CD4-positive, alpha-beta T cell treated with Interleukin-17A for 4 hours (primary cell): ENCODE measurements around the gene ALDH1L2.
A peak's percentile ranks its signal among the peaks of the same experiment; 100 is the strongest.
"Not testable (repeated sequence)": the region's sequence is repeated elsewhere in the genome, so short reads cannot be mapped to it uniquely, and the experiment has no call there.

ENCODE experiments used
- DNase-seq: peaks from one replicate; pipeline ENCODE4 v3.0.0-alpha.2; 2020; ENCODE audit warnings: mixed read lengths

Gene ALDH1L2

DNA sequence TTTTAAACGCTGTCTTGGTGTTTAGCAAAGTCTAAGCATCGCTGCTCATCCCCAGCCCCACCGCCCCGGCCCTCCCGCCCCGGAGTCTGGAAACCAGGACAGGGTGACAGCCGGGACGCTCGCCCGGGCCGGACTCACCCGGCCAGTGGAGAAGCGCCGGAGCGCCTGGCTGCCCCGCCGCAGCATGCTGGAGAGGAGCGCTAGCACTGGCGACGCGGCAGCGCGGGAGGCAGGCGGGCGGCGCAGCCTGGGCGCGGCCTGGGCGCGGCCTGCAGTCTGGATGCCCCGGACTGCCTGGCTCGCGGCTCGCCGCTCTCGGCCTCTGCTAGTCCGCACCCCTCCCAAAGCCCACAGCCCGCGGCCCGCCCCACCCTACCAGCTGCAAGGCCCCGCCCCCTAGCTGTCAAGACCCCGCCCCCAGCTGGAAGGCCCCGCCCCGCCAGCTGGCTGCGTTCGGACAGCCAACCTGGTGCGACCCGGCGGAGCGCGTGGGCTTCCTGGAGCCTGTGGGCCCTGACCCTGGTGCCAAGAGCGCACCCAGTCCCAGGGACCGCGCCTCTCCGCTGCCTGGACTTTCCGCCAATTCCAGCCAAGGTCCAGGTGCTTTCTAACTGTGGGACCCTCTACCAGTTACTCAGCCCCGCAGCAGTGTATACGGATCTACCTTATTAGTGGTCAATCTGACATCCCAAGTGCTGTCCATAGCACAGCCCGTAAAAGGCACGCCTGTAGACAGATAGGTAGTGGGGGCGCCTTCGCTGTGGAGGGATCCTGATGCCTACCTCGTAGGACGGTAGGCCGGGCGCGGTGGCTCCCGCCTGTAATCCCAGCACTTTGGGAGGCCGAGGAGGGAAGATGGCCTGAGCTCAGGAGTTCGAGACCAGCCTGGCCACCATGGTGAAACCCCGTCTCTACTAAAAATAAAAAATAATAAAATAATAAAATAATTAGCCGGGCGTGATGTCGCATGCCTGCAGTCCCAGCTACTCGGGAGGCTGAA, at the start of gene ALDH1L2:
Gene ALDH1L2 (minus strand): TSS at position 208 of the 1,000 bp plus-strand sequence. CDS start 22 bp downstream, at position 186.
- DNase-seq = peak; percentile 52

DNA sequence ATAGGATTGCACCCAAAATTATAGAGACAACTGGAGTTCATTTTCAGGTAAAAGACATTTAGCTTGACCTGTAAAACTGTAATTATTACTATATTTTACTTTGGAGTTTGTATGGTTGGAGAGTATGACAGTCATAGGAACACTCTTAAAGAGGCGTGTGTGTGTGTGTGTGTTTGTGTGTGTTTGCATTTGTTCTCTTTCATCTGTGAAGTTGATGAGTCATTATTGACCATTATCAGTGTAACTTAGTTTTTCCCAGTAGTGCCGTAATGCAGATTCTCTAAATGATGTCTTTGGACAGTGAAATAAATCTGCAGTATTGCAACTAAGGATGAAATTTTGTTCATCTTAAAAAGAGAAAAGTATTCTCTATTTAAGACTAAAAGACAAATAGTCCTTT, 36.3 kb upstream of the ALDH1L2 start:
- DNase-seq = no peak

DNA sequence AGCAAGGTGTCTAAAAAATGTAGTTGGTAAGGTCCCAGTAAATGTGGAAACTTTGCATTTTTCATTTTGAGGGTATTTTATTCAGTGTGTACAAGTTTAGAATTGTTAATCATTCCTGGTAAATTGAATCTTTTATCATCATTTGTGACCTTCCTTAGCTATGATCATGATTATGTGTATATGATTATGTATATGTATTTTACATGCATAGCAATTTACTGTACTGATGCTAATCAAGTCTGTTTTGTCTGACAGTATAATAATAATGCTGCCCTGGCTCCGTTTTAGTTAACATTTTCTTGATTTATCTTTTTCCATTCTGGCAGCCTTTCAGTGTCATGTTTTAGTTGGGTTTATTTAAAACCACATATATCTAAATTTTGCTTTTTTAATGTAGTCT, 32.7 kb upstream of the ALDH1L2 start:
- DNase-seq = no peak

DNA sequence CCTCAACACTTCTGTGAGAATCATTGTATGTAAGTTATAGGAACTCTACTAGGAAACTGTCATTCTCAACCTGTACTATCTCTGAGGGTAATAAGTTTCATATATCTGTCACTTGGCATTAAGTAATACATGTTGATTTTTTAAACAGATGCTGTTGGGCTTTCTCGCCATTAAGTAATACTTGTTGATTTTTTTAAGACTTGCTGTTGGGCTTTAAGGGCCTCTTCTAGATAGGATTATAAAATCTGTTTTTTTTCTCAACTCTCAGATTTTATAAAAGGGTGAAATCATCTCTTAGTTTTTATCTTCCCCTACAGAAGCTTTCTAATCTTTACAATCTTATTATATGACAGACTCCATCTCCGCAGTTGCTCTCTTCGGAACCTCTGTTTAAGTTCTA, 28.8 kb upstream of the ALDH1L2 start:
- DNase-seq = no peak

DNA sequence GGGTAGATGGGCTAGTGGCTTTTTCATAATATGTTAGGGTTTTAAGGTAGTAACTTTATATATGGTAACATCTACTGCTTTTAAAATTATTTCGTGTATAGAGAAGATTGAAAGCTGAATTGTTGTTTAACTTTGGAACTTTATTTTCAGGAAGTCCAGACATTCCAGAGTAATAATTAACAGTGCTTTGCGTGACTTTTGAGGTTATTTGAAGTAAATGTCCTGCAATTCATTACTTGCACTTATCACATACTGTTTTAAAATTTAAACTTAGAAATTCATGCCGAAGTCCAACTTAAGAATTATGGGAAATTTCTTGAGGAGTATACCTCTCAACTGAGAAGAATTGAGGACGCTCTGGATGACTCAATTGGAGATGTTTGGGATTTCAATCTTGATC, 26.6 kb upstream of the ALDH1L2 start:
- DNase-seq = no peak

DNA sequence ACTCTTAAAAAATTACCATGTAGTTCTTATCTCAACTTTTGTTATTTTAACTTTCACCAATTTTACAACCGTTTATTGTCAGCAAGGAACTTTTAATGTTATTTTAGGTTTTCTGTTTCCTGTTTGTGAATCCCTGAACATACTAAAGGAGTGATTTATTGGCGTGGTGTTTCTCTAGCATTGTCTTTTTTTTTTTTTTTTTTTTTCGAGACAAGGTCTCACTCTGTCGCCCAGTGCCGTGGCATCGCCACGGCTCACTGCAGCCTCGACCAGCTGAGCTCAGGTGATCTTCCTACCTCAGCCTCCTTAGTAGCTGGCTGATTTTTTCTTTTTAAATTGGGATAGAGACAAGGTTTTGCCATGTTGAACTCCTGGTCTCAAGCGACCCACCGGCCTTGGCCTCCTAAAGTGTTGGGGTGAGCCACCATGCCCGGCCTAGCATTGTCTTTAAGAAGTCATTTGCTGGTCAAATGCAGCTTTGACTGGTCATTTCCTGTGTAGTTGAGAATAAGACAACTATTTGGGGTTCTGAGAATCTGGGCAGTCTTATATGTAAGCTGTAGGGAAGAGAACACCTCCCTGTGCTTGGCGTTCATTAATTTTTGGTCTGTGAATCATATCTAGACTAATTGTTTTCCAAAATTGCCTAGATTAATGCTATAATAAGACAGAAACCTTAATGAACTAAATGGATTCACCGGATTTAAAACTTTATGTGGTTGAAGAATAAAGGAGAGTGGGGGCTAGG, 25.4 kb upstream of the ALDH1L2 start:
- no peak for DNase-seq

DNA sequence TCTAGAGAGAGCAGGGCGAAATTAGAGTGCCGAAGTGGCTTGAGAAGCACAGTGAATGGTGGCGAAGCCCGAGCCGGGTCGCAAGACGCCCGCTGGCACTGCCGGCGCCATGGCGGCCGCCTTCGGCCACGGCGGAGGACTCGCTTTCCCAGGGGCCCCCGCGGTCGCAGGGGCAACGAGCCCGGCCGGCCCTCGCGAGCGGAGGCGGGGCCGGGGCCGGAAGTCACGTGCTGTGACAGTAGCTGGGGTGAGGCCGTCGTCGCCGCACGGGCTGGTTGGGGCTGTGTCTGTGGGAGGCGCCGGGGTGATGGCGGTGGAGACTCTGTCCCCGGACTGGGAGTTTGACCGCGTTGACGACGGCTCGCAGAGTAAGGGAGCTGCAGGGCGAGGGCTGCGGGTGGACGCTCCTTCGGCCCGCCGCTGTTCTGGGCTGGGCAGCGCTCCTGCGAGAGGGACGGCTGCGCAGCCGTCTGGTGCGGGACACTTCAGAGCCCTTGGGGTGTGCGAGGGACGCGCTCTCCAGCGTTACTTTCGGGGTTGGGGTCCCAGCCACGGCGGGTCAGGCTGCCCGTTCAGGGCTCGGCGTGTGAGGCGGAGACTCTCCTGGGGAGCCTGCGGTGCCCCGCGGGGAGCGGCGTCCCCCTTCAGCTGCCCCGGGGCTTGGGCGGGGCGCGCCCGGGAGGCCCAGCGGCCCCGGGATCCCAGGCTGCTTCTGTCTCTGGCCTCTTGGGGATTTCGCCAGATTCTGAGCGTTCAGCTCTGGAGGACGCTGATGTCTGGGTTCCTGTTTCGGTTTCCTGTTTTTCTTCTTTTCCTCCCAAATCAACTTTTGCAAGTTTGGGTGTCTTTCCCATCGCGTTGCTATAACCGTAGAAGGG, 23.5 kb upstream of the ALDH1L2 start, which contains the start of gene WASHC4:
Gene WASHC4 (plus strand): TSS at position 238 of the 878 bp plus-strand sequence. CDS start 70 bp downstream, at position 308.
- peak; percentile 95 for DNase-seq

DNA sequence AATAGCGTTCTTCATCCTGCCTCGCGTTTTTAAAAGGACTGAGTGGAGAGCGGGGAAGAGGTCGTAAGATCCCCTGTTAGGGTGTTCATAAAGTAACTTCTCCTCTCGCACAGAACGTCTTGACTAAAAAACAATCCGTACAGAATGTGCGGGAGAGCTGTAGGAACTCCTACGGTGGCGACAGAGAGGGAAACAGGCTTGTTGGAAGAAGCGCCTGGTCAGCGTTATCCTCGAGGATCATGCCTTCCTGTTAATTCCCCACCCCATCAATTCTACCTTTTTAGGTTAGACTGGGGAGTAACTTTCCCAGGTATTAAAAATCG, 22.9 kb upstream of the ALDH1L2 start:
- no peak for DNase-seq

DNA sequence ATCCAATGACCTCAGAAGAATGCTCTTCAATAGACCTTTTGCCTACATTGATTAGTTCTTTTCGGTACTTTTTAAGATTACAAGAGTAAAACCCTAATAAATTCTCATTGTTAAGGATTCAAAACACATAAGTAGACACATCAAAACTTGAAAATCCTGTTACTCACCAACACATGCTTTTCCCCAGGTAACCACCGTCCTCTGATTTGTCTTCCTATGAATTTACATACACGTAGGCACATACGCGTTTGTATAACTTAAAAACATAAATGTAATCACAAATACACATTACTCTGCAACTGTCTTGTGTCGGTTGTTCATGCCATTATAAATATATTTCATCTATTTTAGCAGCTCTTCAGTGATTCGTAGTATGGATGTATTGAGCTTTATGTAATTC, 22.4 kb upstream of the ALDH1L2 start:
- no peak for DNase-seq

DNA sequence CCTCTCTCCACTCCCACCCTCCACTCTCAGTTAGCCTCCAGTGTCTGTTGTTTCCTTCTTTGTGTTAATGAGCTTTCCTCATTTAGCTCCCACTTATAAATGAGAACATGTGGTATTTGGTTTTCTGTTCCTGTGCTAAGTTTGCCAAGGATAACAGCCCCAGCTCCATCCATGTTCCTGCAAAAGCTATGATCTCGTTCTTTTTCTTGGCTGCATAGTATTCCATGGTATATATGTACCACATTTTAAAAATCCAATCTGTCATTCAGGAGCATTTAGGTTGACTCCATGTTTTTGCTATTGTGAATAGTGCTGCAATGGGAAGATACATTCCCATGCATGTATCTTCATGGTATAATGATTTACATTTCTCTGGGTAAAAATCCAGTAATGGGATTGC, 20.5 kb upstream of the ALDH1L2 start:
- DNase-seq = no peak

DNA sequence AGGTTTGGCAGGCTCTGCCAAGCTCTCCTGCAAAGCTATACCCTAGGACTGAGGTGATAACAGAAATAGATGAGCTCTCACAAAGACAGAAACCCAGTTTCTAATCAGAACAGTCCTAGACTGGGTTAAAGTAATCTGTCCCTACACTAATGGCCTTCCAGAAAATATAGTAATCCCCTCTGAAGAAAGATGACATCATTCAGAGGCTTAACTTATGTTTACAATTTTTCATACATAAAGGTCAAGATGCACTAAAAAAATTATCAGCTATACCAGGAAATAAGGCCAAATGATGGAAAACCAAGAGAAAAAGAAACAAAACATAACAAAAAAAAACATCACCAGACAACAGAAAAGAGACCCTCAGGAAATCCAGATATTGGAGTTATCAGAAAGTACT, 18.4 kb upstream of the ALDH1L2 start:
- DNase-seq = no peak

DNA sequence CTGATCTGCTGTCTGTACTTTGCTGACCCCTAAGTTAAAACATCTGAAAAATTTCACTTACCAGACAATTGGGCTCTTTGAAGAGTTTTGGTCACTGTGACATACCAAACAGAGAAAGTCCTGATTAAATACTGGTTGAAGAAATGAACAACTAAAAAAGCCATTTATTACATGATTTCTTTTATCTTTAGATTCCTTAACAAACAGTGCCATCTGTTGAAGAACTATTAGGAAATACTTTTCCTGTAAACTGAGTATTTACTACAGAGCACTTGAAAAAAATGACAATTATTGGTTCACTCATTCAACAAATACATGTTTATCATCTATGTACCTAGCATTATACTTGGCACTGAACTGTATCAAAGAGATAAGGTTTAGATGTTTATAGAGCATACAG, 16.7 kb upstream of the ALDH1L2 start:
- DNase-seq = no peak

DNA sequence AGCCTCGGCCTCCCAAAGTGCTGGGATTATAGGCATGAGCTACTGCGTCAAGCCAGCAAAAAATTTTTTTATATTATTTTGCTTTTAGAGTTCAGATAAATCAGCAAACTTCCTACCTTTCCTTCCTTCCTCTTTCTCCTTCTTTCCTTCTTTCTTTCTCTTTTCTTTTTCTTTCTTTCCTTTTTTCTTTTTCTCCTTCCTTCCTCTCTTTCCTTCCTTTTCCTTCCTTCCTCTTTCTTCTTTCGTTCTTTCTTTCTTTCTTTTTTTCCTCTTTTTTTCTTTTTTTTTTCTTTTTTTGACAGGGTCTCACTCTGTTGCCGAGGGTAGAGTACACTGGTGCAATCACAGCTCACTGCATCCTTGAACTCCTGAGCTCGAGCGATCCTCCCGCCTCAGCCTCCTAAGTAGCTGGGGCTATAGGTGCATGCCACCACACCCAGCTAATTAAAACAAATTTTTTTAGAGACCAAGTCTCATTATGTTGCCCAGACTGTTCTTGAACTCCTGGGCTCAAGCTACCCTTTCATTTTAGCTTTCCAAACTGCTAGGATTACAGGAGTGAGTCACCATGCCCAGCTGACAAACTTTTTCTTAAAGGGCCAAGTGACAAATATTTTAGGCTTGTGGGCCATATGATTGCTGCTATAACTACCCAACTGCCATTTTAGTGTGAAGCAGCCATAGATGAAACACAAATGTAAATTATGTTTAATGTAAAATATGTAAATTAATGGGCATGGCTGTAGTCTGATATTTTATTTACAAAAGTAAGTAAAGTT, 16.1 kb upstream of the ALDH1L2 start:
- no peak for DNase-seq

DNA sequence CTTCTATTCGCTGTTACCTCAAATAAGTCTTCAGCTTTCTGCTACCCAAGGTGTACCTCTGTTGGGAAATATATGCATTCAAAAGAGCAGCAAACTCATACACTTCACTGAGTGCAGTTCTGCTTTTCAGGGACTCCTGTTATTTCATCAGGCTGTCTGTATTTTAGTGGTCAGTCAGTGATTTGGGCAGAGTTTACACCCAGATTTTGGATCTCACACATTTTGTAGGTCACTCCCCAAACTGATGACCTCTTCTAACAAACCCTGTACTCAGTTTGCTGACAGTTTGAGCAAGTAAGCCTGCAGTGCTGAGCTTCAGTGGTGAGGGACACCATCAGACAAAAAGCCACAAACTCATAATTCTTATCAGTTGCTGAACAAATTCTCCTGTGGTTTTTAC, 15.1 kb upstream of the ALDH1L2 start:
- no peak for DNase-seq

DNA sequence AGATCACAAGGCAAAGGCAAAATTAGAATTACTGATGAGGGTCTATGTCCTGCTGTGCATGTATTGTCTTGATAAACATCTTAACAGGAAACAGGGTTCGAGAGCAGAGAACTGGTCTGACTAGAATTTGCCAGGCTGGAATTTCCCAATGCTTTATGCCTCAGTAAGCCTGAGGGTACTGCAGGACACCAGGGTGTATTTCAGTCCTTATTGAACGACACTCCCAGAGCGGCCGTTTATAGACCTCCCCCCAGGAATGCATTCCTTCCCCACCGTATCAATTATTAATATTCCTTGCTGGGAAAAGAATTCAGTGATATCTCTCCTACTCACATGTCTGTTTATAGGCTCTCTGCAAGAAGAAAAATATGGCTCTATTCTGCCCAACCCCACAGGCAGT, 11.1 kb upstream of the ALDH1L2 start:
- not testable (repeated sequence) for DNase-seq

DNA sequence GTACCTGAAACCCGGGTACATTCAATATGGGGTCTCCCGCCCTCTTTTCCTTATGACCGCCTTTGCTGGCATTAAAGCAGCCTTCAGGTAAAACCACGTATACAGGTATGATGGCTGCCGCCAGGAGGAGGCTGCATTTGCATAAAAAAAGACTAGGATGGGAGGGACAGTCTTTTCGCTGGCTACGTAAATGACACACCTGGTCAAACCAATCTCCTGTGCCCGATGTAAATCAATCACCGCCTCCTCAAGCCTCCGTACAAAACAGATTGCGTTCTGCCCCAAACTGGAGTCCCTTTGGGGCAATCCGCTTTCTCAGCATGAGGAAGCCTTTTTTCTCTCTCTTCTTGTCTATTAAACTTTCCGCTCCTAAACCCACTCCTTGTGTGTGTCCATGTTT, 8.1 kb upstream of the ALDH1L2 start:
- no peak for DNase-seq

DNA sequence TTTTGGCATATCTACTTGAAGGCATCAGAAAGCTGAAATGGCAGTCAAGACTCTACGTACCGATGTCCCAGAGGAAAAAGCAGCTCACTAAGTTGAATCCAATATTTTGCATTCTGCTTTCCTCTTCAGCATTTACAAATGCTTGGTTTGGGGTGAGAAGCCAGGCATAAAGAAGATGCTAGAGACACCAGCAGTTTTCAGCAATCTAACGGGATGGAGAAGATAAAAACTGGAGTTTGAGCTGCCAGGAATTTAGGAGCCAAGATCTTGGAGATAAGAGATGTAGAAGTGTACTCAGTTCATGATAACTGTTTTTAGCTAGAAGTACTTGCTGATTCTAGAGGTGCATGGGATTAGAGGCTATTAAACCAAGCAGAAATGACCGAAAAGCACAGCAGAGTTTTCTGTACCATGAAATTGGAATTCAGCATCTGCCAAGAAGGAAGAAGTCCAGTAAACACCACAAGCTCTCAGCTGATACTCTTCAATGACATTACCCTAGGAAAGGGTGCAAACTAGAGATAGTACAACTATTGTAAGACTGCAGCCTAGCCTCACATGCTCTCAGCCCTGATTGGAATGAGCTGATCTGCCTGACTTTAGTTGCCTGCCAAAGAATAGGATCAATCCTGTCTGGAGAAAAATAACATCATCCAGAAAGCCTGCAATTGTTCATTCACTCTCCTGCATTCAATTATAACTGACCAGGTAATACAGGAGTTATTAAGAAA, 7.4 kb upstream of the ALDH1L2 start:
- DNase-seq = no peak

DNA sequence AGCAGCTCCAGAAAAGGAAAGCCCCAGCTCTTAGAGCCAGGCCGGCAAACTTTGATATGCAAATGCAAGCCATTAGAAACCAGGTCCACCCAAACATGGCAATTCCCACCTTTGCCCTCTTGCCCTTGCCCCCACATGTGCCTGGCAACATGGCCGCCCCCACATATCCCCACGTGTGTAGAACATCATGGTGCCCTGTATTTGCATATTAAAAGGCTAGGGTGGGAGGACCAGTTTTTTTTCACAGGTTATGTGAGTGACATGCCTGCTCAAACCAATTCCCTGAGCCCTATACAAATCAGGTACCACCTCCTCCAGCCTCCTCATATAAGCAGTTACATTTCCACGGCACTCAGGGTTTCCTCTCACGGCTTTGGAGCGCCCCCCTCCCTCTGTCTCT, 6.1 kb upstream of the ALDH1L2 start:
- no peak for DNase-seq

DNA sequence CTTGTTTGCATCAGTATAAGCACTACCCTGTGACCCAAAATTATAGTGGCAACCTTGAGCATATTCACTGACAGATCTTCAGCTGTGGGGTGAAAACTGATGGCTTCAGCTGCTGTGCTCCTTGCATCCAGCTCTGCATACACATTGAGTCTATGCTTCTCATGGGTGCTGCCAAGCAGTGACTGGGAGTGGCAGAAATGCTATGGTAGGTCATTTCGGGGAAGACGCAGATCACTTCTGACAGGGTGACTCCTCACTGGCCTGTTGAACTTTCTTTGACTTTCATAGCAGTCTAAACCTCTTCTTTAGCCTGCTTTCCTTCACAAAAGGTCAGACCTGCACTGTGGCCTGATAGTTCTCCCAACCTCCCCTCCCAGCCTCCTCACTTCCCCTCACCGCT, 5.6 kb upstream of the ALDH1L2 start:
- DNase-seq = no peak

DNA sequence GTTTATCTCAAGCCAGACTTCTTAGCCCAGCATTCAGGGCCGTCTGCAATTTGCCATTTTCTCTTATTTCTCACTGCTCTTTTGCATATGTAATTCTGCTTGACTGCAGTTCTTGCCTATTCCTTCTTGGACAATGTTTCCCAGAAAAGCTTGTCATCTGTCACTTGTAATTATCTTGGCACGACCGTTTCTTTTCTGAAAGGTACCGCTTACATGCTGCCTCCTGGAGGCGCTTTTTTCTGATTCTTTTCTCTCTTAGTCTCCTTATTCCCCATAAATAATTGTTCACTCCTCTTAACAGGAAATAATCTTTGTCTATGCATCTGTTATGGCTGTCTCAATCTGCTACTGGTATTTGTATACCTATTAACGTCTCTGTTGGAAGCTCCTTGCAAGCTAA, 1.2 kb upstream of the ALDH1L2 start:
- no peak for DNase-seq

DNA sequence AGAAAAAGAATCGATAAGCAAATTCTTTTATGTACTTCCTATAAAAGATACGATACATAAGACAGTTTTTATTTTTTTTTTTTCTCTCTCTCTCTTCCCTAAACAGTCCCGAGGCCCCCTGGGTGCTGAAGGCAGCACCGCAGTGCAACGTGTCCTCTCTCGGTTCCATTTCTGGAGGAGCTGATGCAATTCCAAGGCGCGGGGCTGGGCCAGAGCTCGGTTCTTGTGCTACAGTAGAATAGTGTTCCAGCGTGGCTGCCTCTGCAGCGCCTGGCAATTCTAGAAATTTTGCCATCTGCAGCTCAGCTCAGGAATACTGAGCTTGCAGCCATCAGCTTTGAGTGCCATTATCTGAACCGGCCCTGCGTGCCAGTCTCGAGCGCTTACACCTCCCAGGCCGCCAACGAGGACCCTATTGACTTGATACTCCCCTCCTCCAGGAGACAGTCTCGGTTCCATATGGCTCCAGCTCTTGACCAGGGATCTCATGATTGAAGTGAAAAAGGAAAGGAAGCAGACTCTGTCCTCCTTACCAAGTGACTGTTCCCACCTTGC, 630 bp downstream of the ALDH1L2 start:
- no peak for DNase-seq
